ENCODE results near the gene WDR3.

Gene WDR3

DNA sequence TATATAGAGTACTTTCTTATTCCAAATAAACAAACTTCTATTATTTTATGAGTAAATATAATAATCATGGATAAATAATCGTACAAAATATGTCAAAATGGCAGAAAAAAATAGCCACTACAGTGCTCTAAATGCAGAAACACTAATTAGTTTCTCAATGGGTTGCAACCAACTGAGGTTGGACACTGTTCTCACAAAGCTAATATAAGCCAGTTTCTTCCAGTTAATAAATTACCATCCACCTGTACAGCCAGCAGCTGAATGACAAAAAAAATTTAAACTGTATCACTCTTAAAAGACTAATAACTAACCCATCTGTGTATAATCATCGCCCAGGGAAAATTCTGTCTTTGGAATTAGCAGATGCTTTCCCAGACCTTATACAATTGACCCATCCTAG is 37.0 kb upstream of the WDR3 start:
- Histone ChIP-seq H2BK5ac (ENCODE audit: low read depth, low read length, poor library complexity) (no peak overlapping the region), H3K4me1 (ENCODE audit: control insufficient read depth in 1 of 2, insufficient read depth in 2 of 2, low read length in 2 of 2) (no peaks in the 10 kb centered on the region), H3K23ac (ENCODE audit: low read length) (no peak overlapping the region), H3K9ac (ENCODE audit: low read length) (no peak overlapping the region), H4K91ac (ENCODE audit: low read depth, low read length) (no peak overlapping the region), H3K18ac (ENCODE audit: low read length) (no peak overlapping the region), H3K4me2 (ENCODE audit: low read length) (no peak overlapping the region), H3K79me2 (ENCODE audit: control insufficient read depth, insufficient read depth, low read length, poor library complexity) (no peaks in the 10 kb centered on the region), H3K79me1 (ENCODE audit: low read length) (no peaks in the 10 kb centered on the region), H4K8ac (ENCODE audit: low read depth, low read length) (no peak overlapping the region), H3K9me3 (ENCODE audit: insufficient read depth, low read depth, low read length) (no peaks in the 10 kb centered on the region), H2BK12ac (ENCODE audit: low read length) (no peak overlapping the region), H4K12ac (ENCODE audit: low read depth, low read length) (no peak overlapping the region), H2BK120ac (ENCODE audit: insufficient read depth, low read length, poor library complexity) (no peak overlapping the region), H2AK5ac (ENCODE audit: low read length) (no peak overlapping the region), H3K4ac (ENCODE audit: low read depth, low read length) (no peak overlapping the region), H2AFZ (ENCODE audit: insufficient read depth, low read length, poor library complexity) (no peak overlapping the region), H3K27ac (ENCODE audit: low read depth, low read length) (no peak overlapping the region), H3K27me3 (ENCODE audit: insufficient read depth, low read length) (no peaks in the 10 kb centered on the region), H3K36me3 (ENCODE audit: control insufficient read depth in 1 of 2, insufficient read depth in 2 of 2, low read length in 2 of 2) (peaks cover 2 to 5% of the 10 kb centered on the region in 2 experiments), H3K4me3 (ENCODE audit: low read depth, low read length) (no peak overlapping the region), H3K14ac (ENCODE audit: low read length) (no peak overlapping the region)
- no CpG with 5 or more reads among the region's 2 CpGs for WGBS (ENCODE audit: extremely low coverage, insufficient coverage, insufficient read length)
- no peak for DNase-seq

DNA sequence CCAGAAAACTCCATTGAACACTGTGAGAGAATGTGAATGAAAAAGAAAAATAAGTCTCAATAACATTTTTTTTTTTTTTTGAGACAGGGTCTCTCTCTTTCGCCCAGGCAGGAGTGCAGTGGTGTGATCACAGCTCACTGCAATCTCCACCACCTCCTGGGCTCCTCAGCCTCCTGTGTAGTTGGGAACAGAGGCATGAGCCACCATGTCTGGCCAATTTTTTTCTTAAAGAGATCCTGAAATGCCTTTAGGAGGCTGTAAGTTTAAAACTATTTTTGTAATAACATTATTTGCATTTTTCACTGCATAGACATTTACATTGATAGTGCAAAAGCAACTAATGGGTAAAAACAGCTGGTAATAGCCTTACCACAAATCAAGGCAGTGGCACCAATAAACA is 35.5 kb upstream of the WDR3 start:
- WGBS (ENCODE audit: extremely low coverage, insufficient coverage, insufficient read length), result no CpG with 5 or more reads among the region's 1 CpG
- H3K79me1 ChIP-seq (ENCODE audit: low read length), result no peaks in the 10 kb centered on the region

DNA sequence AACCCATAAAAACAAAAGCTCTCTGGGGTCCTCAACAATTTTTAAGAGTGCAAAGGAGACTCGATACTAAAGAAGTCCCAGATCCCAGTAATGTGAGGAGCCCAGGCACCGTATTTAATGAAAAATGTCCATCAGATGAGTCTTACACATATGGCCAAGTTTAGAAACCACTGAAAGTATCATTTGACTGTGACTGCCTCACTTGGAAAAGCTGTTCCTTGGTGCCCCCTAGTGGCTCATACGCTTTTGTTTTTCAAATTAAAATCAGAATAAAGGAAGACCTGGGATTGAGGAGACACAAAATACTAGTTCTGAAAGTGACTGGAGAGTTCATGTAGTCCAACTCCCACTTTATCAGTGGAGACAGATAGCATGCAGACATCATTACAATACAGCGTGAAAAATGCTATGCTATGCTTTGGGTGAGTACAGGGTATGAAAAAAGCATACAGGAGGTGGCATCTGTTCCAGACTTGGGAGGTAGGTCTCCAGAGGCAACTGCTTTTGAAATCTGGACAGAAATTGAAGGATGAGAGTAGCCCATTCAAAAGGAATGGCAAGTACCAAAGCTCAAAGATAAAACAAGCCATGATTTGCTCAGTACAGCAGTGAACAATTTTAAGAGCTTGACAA is 33.9 kb upstream of the WDR3 start:
- no peak overlapping the region for H3K14ac ChIP-seq (ENCODE audit: low read length)
- no peak overlapping the region for H3K9ac ChIP-seq (ENCODE audit: low read length)
- H3K18ac ChIP-seq (ENCODE audit: low read length), result no peak overlapping the region
- no peak overlapping the region for H3K4ac ChIP-seq (ENCODE audit: low read depth, low read length)
- H3K36me3 ChIP-seq (ENCODE audit: control insufficient read depth in 1 of 2, insufficient read depth in 2 of 2, low read length in 2 of 2), result peaks cover 2 to 8% of the 10 kb centered on the region in 2 experiments
- DNase-seq, result peak; percentile 57 to 90
- H2BK12ac ChIP-seq (ENCODE audit: low read length), result no peak overlapping the region
- H3K27me3 ChIP-seq (ENCODE audit: insufficient read depth, low read length), result no peaks in the 10 kb centered on the region
- no peak overlapping the region for H2BK120ac ChIP-seq (ENCODE audit: insufficient read depth, low read length, poor library complexity)
- no peaks in the 10 kb centered on the region for H3K79me2 ChIP-seq (ENCODE audit: control insufficient read depth, insufficient read depth, low read length, poor library complexity)
- no peaks in the 10 kb centered on the region for H3K9me3 ChIP-seq (ENCODE audit: insufficient read depth, low read depth, low read length)
- no peak overlapping the region for H3K23ac ChIP-seq (ENCODE audit: low read length)
- H4K8ac ChIP-seq (ENCODE audit: low read depth, low read length), result no peak overlapping the region
- no peak overlapping the region for H3K4me3 ChIP-seq (ENCODE audit: low read depth, low read length)
- H2AK5ac ChIP-seq (ENCODE audit: low read length), result no peak overlapping the region
- no peaks in the 10 kb centered on the region for H3K79me1 ChIP-seq (ENCODE audit: low read length)
- no peak overlapping the region for H4K91ac ChIP-seq (ENCODE audit: low read depth, low read length)
- no peaks in the 10 kb centered on the region for H3K4me1 ChIP-seq (ENCODE audit: control insufficient read depth in 1 of 2, insufficient read depth in 2 of 2, low read length in 2 of 2)
- H3K27ac ChIP-seq (ENCODE audit: low read depth, low read length), result no peak overlapping the region
- no peak overlapping the region for H3K4me2 ChIP-seq (ENCODE audit: low read length)
- WGBS (ENCODE audit: extremely low coverage, insufficient coverage, insufficient read length), result no CpG with 5 or more reads among the region's 4 CpGs
- H4K12ac ChIP-seq (ENCODE audit: low read depth, low read length), result no peak overlapping the region
- no peak overlapping the region for H2AFZ ChIP-seq (ENCODE audit: insufficient read depth, low read length, poor library complexity)
- no peak overlapping the region for H2BK5ac ChIP-seq (ENCODE audit: low read depth, low read length, poor library complexity)

More for the DNA sequence above, 35.5 kb upstream of the WDR3 start:
- Histone ChIP-seq H3K4me2 (ENCODE audit: low read length) (no peak overlapping the region), H3K36me3 (ENCODE audit: control insufficient read depth in 1 of 2, insufficient read depth in 2 of 2, low read length in 2 of 2) (peaks cover 2 to 6% of the 10 kb centered on the region in 2 experiments), H2BK120ac (ENCODE audit: insufficient read depth, low read length, poor library complexity) (no peak overlapping the region), H3K4me1 (ENCODE audit: control insufficient read depth in 1 of 2, insufficient read depth in 2 of 2, low read length in 2 of 2) (no peaks in the 10 kb centered on the region), H3K9me3 (ENCODE audit: insufficient read depth, low read depth, low read length) (no peaks in the 10 kb centered on the region), H2BK12ac (ENCODE audit: low read length) (no peak overlapping the region), H4K12ac (ENCODE audit: low read depth, low read length) (no peak overlapping the region), H4K8ac (ENCODE audit: low read depth, low read length) (no peak overlapping the region), H3K27ac (ENCODE audit: low read depth, low read length) (no peak overlapping the region), H3K14ac (ENCODE audit: low read length) (no peak overlapping the region), H2AFZ (ENCODE audit: insufficient read depth, low read length, poor library complexity) (no peak overlapping the region), H3K4me3 (ENCODE audit: low read depth, low read length) (no peak overlapping the region), H3K18ac (ENCODE audit: low read length) (no peak overlapping the region), H2AK5ac (ENCODE audit: low read length) (no peak overlapping the region), H3K79me2 (ENCODE audit: control insufficient read depth, insufficient read depth, low read length, poor library complexity) (no peaks in the 10 kb centered on the region), H3K9ac (ENCODE audit: low read length) (no peak overlapping the region), H2BK5ac (ENCODE audit: low read depth, low read length, poor library complexity) (no peak overlapping the region), H3K27me3 (ENCODE audit: insufficient read depth, low read length) (no peaks in the 10 kb centered on the region), H3K4ac (ENCODE audit: low read depth, low read length) (no peak overlapping the region), H4K91ac (ENCODE audit: low read depth, low read length) (no peak overlapping the region), H3K23ac (ENCODE audit: low read length) (no peak overlapping the region)
- peak in 1 of 2 donors; percentile 38 for DNase-seq

DNA sequence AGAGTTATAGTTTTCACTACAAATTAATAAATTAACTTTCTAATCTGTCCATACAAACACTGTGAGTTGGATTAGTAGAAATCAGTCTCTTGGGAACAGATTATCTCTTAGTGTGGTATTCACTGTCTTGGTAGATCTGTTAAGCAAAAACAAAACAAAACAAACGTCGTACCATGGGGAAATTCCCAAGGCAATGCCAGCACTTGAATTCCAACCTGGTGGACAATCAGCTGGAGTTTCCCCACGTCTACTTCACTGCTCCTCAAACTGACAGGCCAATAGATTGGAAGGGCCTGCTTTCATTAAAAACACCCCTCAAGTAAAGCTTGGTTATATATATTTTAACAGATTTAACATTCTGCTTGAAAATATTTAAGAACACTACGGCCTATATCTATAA is 32.0 kb upstream of the WDR3 start:
- Histone ChIP-seq H3K4me1 (ENCODE audit: control insufficient read depth in 1 of 2, insufficient read depth in 2 of 2, low read length in 2 of 2) (no peaks in the 10 kb centered on the region), H3K79me2 (ENCODE audit: control insufficient read depth, insufficient read depth, low read length, poor library complexity) (no peaks in the 10 kb centered on the region), H3K36me3 (ENCODE audit: control insufficient read depth in 1 of 2, insufficient read depth in 2 of 2, low read length in 2 of 2) (peaks cover 2 to 10% of the 10 kb centered on the region in 2 experiments), H3K4me2 (ENCODE audit: low read length) (no peak overlapping the region), H4K91ac (ENCODE audit: low read depth, low read length) (no peak overlapping the region), H2AK5ac (ENCODE audit: low read length) (no peak overlapping the region), H3K9ac (ENCODE audit: low read length) (no peak overlapping the region), H3K27ac (ENCODE audit: low read depth, low read length) (no peak overlapping the region), H3K79me1 (ENCODE audit: low read length) (no peaks in the 10 kb centered on the region), H2AFZ (ENCODE audit: insufficient read depth, low read length, poor library complexity) (no peak overlapping the region), H4K12ac (ENCODE audit: low read depth, low read length) (no peak overlapping the region), H2BK5ac (ENCODE audit: low read depth, low read length, poor library complexity) (no peak overlapping the region), H2BK12ac (ENCODE audit: low read length) (no peak overlapping the region), H3K4me3 (ENCODE audit: low read depth, low read length) (no peak overlapping the region), H2BK120ac (ENCODE audit: insufficient read depth, low read length, poor library complexity) (no peak overlapping the region), H3K14ac (ENCODE audit: low read length) (no peak overlapping the region), H4K8ac (ENCODE audit: low read depth, low read length) (no peak overlapping the region), H3K27me3 (ENCODE audit: insufficient read depth, low read length) (no peaks in the 10 kb centered on the region), H3K18ac (ENCODE audit: low read length) (no peak overlapping the region), H3K4ac (ENCODE audit: low read depth, low read length) (no peak overlapping the region), H3K9me3 (ENCODE audit: insufficient read depth, low read depth, low read length) (no peaks in the 10 kb centered on the region), H3K23ac (ENCODE audit: low read length) (no peak overlapping the region)
- no CpG with 5 or more reads among the region's 4 CpGs for WGBS (ENCODE audit: extremely low coverage, insufficient coverage, insufficient read length)
- peak; percentile 4 to 55 for DNase-seq

All from trophoblast cell (in vitro differentiated cells and primary cell).